Stimulated activated CD4-positive, alpha-beta T cell treated with anti-CD3 and anti-CD28 coated beads, Interleukin-4, amount 100 ng/mL, for 1 hour (primary cell): ENCODE measurements around the gene SLCO4C1.
"Not testable (repeated sequence)": the region's sequence is repeated elsewhere in the genome, so short reads cannot be mapped to it uniquely, and the experiment has no call there.

Experiments used
- DNase-seq: peaks from one replicate; pipeline ENCODE4 v3.0.0-alpha.2; 2020

The SLCO4C1 gene, protein sequence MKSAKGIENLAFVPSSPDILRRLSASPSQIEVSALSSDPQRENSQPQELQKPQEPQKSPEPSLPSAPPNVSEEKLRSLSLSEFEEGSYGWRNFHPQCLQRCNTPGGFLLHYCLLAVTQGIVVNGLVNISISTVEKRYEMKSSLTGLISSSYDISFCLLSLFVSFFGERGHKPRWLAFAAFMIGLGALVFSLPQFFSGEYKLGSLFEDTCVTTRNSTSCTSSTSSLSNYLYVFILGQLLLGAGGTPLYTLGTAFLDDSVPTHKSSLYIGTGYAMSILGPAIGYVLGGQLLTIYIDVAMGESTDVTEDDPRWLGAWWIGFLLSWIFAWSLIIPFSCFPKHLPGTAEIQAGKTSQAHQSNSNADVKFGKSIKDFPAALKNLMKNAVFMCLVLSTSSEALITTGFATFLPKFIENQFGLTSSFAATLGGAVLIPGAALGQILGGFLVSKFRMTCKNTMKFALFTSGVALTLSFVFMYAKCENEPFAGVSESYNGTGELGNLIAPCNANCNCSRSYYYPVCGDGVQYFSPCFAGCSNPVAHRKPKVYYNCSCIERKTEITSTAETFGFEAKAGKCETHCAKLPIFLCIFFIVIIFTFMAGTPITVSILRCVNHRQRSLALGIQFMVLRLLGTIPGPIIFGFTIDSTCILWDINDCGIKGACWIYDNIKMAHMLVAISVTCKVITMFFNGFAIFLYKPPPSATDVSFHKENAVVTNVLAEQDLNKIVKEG

DNA sequence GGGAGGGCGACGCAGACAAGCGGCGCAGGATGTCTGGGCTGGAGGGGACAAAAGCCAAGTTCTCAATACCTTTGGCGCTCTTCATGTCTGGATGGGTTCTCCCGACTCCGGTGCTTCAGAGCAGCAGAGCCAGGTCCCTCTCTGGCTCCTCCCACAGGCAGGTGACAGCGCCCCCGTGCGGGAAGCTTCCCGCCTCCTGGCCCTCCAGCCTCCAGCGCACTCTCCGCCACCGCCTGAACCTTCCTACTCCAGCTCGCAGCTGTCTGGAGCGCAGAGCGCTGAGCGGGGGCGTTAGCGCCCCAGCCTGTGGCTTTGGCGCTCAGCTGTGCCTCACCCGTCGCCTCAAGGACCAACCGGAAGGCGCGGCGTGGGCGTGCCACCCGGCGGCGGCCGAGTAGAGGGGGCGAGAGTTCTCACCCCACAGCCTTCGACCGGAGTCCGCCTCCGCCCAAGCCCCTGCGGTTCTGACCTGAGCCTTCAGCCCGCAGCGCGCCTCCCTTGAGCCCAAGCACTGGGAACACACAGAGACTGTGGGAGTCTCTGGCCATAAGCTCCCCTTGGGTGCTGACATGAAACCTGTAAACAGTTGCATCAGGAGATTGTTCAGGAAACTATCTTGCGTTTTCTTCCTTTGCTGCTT lies at the start of gene SLCO4C1:
Gene SLCO4C1 (minus strand): TSS at position 107 of the 640 bp plus-strand sequence. CDS start 22 bp downstream, at position 85.
- peak; percentile 68 for DNase-seq

DNA sequence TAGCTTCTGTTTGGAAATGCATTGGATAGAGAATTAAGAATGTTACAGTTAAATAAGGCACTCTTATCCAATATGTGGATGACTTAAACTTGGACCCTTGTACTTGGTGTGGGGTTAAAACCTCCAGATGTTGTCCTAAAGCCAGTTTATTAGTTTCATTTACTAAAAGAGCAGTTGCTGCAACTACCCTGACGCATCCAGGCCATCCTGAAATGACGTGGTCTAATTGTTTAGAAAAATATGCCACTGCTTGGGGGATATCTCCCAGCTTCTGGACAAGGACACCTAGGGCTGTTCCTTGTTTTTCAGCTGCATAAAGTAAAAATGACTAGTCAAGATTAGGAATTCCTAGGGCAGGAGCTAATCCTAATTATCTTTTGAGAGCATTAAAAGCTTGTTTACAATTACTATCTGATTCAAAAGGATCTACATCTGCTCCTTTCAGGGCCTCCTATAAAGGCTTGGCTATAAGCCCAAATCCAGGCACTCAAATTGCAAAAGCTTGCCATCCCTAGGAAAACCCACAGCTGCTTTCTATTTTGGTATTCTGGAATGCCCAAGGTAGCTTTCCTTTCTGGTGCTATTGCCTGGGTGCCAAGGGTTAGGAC lies 45.7 kb upstream of the SLCO4C1 start:
- DNase-seq, result no peak

DNA sequence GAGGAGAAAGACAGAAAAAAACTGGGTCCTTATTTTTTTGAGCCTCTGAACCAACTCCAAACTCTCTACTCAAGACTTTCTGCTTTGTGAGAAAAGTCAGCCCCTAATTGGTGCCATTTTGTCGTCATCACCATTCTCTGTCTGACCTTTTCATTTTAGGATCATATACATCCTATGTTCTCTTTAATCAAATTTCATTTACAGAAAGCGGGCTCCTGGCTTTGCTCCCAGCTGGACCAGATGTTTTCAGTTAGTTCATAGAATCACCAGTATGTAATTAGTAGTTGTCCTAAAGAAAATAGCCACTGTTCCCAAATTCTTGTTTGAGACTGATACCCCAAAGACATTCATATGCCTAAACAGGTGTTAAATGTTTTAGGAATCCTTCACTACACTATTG lies 28.6 kb upstream of the SLCO4C1 start:
- no peak for DNase-seq

DNA sequence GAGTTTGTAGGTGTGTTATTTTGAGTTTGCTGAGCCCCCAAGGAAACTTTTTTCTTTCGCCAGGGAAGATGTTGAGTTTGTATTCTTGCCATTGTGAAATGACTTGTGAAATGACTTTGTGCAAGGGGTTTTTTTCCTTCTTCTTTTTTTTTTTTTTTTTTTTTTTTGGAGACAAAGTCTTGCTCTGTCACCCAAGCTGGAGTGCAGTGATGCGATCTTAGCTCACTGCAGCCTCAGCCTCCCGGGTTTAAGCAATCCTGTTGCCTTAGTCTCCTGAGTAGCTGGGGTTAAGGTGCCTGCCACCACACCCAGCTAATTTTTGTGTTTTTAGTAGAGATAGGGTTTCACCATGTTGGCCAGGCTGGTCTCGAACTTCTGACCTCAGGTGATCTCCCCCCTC lies 22.7 kb upstream of the SLCO4C1 start:
- not testable (repeated sequence) for DNase-seq

DNA sequence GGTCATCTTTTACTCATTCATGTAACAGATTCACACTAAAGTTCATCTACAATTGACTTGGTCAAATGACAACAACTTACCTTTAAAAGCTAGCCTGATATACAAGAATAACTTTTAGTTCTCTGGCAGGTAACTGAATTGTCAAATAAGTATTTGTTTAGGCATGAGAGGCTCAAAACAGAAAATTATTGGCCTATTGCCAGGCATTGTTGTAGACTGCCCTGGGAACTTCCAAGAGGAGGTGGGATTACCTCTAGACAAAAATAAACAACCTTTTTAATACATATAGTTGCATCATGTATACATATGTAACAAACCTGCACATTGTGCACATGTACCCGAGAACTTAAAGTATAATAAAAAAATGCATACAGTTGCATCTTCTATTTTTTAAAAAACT lies 18.2 kb upstream of the SLCO4C1 start:
- DNase-seq, result no peak

DNA sequence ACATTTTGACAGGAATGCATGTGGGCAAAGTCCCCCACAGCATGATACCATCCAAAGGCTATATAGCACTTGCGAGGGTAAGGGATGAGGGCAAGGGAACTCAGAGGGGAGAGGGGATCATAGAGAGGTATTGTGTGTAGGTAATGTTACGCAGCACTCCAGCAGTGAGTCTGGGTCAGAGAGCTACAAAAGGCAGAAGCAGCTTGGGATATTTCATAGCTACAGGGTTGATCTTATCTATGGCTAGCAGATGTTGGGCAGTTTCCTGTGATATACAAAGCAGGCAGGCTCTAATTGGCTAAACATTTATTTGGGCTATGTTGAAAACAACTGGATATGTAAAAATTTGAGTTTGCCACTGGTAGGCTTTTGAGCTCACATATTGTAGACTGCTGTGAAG lies 17.8 kb upstream of the SLCO4C1 start:
- DNase-seq, result no peak

DNA sequence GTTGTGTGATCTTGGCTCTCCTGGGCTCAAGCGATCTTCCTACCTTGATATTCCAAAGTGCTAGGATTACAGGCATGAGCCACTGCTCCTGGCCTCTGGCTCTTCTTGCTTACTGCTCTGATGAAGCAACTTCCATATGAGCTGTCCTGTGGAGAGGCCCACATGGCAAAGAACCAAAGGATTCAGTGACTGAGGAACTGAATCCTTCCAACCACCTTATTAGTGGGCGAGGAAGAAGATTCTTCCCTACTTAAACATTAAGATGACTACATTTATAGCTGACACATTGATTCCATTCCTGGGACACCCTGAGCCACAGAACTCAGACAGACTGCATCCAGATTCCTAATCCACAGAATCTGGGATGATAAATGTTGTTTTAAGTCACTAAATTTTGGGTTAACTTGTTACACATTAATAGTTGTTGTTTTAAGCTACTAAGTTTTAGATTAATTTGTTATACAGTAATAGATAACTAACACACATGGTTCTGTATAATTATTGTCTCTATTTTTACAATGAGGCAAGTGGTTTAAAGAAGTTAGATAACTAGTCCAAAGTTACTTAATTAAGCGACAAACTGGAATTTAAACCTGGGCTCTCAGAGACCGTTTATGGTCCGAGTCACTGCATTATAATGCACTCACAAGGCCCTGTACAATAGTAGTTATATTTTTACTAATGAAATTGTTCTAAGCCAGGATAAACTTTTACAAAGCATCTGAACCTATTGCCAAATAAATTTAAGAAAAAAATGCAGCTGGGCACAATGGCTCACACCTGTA lies 16.7 kb upstream of the SLCO4C1 start:
- DNase-seq, result no peak

DNA sequence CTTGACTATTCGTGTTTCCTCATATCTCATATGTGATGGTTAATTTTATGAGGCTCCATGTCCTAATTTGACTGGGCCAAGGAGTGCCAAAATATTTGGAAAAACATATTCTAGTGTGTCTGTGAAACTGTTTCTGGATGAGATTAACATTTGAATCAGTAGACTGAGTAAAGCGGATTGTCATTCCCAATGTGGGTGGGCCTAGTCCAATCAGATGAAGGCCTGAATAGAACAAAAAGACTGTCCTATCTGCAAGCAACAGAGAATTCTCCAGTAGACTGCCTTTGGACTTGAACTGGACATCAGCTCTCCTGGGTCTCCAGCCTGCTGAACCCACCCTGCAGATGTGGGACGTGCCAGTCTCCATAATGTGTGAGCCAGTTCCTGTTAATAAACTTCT lies 13.5 kb upstream of the SLCO4C1 start:
- DNase-seq, result no peak

DNA sequence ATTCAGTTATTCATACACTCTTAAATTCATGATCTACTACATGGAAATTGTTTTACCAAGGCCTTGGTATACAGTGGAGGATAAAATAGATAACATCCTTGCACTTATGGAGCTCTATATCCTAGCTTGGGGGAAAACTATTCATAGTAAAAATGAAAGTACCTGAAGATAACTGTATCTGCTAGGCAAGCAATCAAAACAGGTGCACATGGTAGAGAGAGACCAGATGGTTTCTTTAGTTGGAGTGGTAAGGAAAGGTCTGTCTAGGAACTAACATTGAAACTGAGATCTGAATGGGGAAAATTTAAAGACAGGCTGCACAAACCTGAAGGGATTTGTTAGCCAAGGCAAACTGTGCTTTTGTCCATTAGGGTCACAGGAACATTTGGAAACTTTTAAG lies 11.1 kb upstream of the SLCO4C1 start:
- DNase-seq, result no peak

DNA sequence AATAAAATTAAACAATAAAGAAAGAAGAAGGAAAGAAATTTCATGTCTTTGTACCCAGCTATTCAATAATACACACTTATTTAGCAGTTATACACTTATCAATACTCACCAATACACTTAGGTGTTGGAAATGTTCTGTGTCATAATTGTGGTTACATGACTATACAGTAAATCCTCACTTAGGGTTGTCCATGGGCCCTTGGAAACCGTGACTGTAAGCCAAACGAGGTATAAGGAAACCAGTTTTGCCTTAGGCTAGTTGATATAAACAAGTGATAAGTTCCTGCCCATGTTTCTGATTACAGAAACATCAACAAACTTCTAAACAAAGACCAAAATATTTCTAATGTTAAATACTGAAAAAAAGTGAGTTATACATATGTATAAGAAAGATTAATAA lies 10.0 kb upstream of the SLCO4C1 start:
- DNase-seq, result no peak

DNA sequence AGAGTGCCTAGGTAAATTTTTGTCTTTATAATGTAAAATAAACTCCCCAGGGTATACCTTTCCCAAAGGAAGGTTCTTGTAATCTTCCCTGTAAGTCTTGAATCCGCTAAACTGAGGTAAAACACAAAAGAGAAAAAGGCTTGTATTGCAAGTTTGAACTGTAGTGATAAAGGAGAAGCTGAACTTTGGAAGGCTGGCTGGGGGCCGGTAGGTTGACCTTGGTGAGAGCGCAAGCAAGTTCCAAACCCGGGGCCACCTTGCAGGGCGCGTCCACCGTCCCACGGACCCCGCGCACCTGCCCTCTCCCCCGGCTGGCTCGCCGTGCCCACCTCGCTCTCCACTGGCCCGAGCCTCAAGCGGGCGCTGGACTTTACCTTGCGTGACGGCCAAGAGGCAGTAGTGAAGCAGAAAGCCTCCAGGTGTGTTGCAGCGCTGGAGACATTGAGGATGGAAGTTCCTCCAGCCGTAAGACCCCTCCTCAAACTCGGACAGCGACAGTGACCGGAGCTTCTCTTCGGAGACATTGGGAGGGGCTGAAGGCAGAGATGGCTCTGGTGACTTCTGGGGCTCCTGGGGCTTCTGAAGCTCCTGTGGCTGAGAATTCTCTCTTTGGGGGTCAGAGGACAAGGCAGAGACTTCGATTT lies 428 bp downstream of the SLCO4C1 start:
- no peak for DNase-seq

DNA sequence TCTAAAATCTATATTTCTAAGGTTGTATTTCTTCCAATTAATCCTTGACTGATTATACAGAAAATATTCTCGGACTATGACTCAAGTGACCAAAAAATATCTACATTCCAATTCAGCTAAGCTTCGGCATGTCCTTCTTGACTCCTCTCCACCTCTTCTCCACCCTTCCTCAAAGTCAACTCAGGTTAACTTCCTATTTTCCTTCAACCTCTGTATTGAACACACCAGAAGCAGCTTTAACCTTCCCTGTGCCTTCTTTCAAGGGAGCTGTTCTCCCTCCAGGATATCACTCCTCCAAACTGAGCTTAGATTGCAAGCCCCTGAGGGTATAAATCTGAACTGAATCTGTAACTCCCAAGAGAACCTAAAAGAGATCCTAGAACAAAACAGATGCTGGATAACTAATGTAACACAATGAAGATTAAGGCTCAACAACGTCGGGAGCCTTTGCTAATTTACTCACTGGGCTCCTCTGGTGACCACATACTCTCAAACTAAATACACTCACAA lies 1.1 kb downstream of the SLCO4C1 start:
- no peak for DNase-seq

DNA sequence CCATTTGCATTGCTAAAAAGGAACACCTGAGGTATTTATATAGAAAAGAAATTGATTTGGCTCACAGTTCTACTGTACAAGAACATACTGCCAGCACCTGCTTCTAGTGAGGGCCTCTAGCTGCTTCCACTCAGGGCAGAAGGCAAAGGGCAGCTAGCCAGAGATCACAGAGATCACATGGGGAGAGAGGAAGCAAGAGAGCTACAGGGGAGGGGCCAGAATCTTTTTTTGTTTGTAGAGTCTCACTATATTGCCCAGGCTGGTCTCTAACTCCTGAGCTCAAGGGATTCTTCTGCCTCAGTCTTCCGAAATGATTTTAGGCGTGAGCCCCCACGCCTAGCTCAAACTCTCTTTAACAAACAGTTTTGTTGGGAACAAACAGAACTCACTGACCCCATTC lies 6.1 kb downstream of the SLCO4C1 start:
- DNase-seq, result no peak

DNA sequence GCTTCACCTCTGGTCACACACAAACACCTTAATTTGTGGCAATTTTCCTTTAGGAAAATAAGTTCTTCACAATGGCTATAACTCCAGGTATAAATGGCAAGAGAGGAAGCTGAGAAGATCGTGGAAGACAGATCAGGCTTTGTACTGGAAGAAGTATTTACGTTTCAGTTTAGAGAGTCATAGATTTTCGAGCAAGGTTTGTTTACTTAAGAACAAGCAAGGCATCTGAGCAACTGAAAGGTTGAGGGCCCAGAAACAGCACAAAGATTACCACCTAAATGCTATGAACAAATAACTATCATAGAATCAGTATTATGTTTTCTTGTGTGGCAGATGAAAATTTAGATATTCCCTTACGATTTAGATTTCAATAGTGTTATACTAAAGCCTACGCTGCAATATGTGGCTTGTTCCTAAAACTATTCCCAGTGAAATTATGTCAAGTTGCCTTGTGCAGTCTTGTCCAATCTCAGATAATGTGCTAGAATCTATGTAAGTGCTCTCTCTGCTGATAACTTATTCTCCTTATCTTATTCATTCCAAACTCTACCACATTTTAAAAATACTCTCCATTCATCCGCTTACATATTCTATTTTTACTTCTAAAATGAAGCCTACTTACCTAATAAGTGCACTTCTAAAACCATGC lies 6.7 kb downstream of the SLCO4C1 start:
- no peak for DNase-seq

DNA sequence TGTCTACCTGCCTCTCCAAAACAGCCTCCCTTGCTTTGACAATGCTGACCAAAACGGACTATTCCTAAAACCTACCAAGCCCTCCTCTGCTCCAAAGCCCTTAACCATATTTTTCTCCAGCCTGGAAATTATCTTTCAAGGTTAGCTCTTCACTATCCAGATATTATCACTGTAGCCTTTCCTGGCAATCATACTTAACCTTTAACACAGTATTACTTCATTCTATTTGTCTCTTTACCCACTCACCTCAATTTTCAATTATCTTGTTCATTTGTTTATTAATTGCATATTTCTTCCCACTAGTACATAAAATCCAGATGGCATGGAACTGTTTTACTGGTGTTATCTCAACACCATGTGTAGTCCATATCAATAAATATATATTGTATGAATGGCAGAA lies 7.5 kb downstream of the SLCO4C1 start:
- DNase-seq, result no peak

DNA sequence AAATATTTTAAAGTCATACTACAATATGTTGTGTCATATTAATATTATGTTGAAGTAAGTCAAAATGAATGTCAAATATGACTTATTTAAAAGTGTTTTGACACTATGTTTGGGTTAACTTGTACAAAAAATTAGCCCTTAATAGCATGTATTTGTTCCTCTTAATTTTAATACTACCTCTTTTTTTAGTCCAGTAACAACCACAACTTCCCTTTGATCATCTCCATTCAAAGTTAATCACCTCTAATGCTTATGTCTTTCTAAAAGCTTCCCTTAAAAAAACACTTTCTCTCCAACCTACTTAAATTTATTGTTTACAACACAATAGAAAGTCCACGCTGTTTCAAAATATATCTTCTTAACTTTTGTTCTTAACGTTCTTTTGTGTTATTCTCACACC lies 9.6 kb downstream of the SLCO4C1 start:
- DNase-seq, result no peak

DNA sequence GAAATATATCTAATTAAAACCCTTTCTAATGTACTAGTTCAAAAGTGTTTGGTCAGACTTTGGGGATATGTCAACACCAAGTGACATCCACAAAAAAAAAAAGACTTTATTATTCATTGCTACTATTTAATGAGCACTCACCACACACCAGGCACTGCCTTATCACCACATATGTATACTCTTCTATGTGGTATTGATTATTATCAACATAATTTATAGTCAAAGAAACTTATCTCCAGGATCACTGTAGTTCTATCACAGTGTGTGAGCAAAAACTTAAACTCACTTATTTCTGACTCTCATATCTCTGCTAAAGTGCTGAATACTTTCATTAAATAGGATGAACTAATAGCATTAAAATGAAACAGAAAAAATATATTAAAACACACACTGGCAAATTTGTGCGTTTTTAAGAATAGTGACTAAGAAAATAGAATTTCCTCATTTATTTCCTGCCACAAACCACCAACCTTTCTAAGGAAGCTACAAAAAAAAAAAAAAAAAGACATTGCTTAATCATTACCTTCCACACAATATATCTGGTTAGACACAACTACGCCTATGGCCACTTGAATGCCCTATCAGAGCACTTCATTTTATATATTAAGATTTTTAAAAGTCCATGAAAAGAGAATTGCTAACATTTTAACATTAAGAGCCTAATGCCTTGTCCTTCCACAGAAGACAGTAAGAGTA lies 12.8 kb downstream of the SLCO4C1 start:
- no peak for DNase-seq

DNA sequence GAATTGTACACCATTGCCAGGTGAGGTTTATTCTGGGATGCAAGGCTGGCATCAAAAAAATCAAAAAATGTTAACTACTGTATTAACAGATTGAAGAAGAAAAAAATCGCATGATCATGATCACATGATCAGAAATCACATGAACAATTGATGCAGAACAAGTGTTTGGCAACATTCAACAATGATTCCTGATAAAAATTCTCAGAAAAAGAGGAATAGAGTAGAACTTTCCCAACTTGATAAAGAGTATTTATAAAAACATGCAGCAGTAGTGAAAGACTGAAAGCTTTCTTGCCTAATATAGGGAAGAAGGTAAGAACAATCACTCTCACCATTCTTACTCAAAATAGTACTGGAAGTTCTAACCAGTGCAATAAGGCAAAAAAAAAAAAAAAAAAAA lies 16.4 kb downstream of the SLCO4C1 start:
- DNase-seq, result no peak

DNA sequence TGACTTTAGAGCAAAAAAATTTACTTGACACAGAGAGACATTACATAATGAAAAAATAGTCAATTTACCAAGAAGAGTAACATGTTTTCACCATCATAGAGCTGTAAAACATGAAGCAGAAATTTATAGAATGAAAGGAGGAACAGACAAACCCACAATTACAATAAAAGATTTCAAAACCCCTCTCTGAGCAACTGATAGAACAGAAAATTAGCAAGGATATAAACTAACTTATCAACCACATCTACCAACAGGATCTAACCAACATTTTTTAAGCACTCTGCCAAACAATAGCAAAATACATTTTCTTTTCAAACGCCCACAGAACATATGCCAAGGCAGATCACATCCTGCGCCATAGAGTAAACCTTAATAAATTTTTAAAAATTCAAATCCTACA lies 17.9 kb downstream of the SLCO4C1 start:
- DNase-seq, result no peak

DNA sequence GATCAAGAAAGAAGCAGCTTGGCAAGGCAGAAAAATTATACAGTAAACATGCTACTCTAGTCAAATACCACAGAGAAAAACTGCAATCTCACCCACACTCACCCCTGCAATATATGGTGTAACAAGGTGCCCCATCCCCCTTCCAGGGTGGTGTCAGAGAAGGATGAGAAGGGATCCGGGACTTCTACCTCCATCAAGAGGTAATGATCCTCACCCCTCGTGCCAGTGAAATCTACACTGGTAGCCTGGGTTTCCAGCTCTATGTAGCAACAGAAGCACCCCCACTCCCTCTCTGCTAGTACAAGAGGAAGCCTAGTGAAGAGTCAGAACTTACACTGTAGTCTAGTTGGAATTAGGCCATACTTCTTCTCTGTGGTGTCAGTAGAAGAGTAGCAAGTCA lies 18.9 kb downstream of the SLCO4C1 start:
- DNase-seq, result no peak

DNA sequence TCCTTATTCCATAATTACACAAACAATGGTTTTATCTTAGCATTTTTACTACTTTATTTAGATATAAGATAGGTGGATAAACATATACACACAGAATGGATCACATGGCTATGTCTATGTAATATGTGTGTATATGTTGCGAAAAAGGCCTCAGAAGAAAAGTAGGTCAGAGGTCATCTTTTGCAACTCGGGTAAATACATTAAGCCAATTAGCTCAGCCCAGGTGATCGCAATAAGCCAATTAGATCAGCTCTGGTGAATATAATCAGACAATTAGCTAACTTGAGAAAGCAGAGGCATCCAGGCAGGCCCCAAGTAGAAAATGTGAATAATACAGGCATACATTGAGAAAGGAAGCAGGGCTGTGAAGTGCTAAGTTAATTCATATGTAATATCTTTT lies 24.3 kb downstream of the SLCO4C1 start:
- no peak for DNase-seq
